K562 (cell line): Measurements from ENCODE around the gene SLC22A7. TPM values are rescaled to one million over a fixed set of nuclear protein-coding genes. Genes with fewer than 3 reads are reported as not detected.

Experiments used
- C11orf30 ChIP-seq: fragments of 450-650 bp; IDR thresholded peaks from 2 replicates; pipeline ENCODE4 v1.6.1; 2016; ENCODE audit warnings: low read depth, mild to moderate bottlenecking
- CBFA2T2 ChIP-seq: fragments of 450-650 bp; conservative IDR thresholded peaks from 2 replicates; pipeline ENCODE4 v1.6.1; 2017; ENCODE audit warnings: mild to moderate bottlenecking
- PRDM10 ChIP-seq: fragments of 450-650 bp; IDR thresholded peaks from 2 replicates; pipeline ENCODE4 v1.6.1; 2018; ENCODE audit not compliant: partially characterized antibody
- RCOR1 ChIP-seq, 2 experiments: IDR thresholded peaks; 2 replicates each; pipeline ENCODE4 v1.6.1; 2012; ENCODE audit warnings: low read depth in 2 of 2, low read length in 2 of 2, borderline replicate concordance in 1 of 2, improper control_type of control experiment in 1 of 2
- RERE ChIP-seq: sonication (generic); formaldehyde crosslinking; IDR thresholded peaks from 2 replicates; pipeline ENCODE4 v1.8.0; 2023; ENCODE audit warnings: missing genetic modification reagents, mild to moderate bottlenecking, borderline replicate concordance
- TARDBP ChIP-seq: fragments of 450-650 bp; IDR thresholded peaks from 2 replicates; pipeline ENCODE4 v1.6.1; 2016
- polyA plus RNA-seq, 8 experiments: library from polyadenylated mRNA; depleted of rRNA in 4 of 8; stranded (reverse) in 5 of 8; unstranded in 3 of 8; fragments of >200 nt; fragmentation: Nextera tagmentation in 2 of 8; fragmentation: Illumina TruSeq in 1 of 8; extraction: Ambion mirVana in 2 of 8; extraction: Trizol in 1 of 8; gene quantifications; 2 replicates each; pipeline versions ENCODE4 v1.2.1 to v1.2.3, GENCODE V29; 2011 to 2014; ENCODE audit warnings: inconsistent platforms in 1 of 8, missing spikeins in 1 of 8
- total RNA-seq, 7 experiments: library from RNA; depleted of rRNA in 6 of 7; stranded (reverse); fragments of >200 nt in 6 of 7; fragmentation: Illumina TruSeq in 2 of 7; extraction: Trizol in 2 of 7; gene quantifications; 2 replicates each; pipeline versions ENCODE4 v1.2.1 to v1.2.3, GENCODE V29; 2011 to 2021; ENCODE audit warnings: low replicate concordance in 1 of 7
- TF ChIP-seq, protein P1 (sequence below): fragments of 450-650 bp; formaldehyde crosslinking; IDR thresholded peaks from 2 replicates; pipeline ENCODE4 v1.4.0; 2022; ENCODE audit warnings: missing genetic modification characterization

The SLC22A7 gene
- total and polyA plus RNA-seq, 9 of the 15 experiments (the other 6 are each of a cell fraction or from before 2014, with no cell fraction given) = not detected

GRCh38 chr6:43263314-43264178 is 34.5 kb upstream of the SLC22A7 start (continued):
- TF ChIP-seq RERE (CRISPR knock-in tag) (no peak), RCOR1 (IDR thresholded peaks at IDR 0.05; ENCODE audit: borderline replicate concordance in 1 of 2, low read depth in 2 of 2, low read length in 2 of 2) (peak in 1 of 2 experiments; percentile 47; a peak in 1 of 4 replicates), C11orf30 (no peak), CBFA2T2 (no peak), PRDM10 (no peak), TARDBP (0 out of 2 replicates have a peak, but pooled peaks have one; percentile 61)
- TF ChIP-seq, protein P1, sequence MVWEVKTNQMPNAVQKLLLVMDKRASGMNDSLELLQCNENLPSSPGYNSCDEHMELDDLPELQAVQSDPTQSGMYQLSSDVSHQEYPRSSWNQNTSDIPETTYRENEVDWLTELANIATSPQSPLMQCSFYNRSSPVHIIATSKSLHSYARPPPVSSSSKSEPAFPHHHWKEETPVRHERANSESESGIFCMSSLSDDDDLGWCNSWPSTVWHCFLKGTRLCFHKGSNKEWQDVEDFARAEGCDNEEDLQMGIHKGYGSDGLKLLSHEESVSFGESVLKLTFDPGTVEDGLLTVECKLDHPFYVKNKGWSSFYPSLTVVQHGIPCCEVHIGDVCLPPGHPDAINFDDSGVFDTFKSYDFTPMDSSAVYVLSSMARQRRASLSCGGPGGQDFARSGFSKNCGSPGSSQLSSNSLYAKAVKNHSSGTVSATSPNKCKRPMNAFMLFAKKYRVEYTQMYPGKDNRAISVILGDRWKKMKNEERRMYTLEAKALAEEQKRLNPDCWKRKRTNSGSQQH = no peak
